Tibial nerve (tissue), 4 donors: ENCODE measurements around the gene TOM1L2. TPM values are rescaled to one million over a fixed set of nuclear protein-coding genes. Genes with fewer than 3 reads are reported as not detected.

Experiments
- DNase-seq, 2 donors: peaks; one replicate each; pipeline ENCODE4 v3.0.0-alpha.2; 2019; ENCODE audit warnings: low spot score in 2 of 2
- H3K27ac ChIP-seq, 4 donors: fragments of 200-600 bp; sonication (generic) in 3 of 4; one replicate each; pipeline ENCODE4 v1.5.1; 2017 to 2019; ENCODE audit warnings: mild to moderate bottlenecking in 1 of 4
- H3K27me3 ChIP-seq, 2 donors: fragments of 200-600 bp; sonication (generic) in 1 of 2; one replicate each; pipeline versions ENCODE4 v1.5.1 to v1.6.0; 2017 to 2019
- H3K36me3 ChIP-seq, 3 donors: fragments of 200-600 bp; sonication (generic); one replicate each; pipeline ENCODE4 v1.5.1; 2018 to 2019
- H3K4me1 ChIP-seq, 4 donors: fragments of 200-600 bp; sonication (generic) in 3 of 4; one replicate each; pipeline ENCODE4 v1.5.1; 2017 to 2019
- H3K4me3 ChIP-seq, 4 donors: fragments of 200-600 bp; sonication (generic) in 3 of 4; one replicate each; pipeline ENCODE4 v1.5.1; 2017 to 2019; ENCODE audit warnings: mild to moderate bottlenecking in 1 of 4, moderate library complexity in 1 of 4
- H3K9me3 ChIP-seq, 4 donors: fragments of 200-600 bp; sonication (generic) in 3 of 4; one replicate each; pipeline ENCODE4 v1.5.1; 2017 to 2019
- CTCF ChIP-seq, 5 experiments: fragments of 200-600 bp in 3 of 5; fragments of 450-650 bp in 2 of 5; sonication (generic) in 3 of 5; IDR thresholded peaks; one replicate each; pipeline ENCODE4 v1.5.1; 2016 to 2019; ENCODE audit warnings: antibody characterized with exemption in 5 of 5, mild to moderate bottlenecking in 3 of 5, moderate library complexity in 2 of 5
- EP300 ChIP-seq, 2 donors: sonication (generic); formaldehyde crosslinking; IDR thresholded peaks; one replicate each; pipeline ENCODE4 v1.6.1; 2017; ENCODE audit warnings: antibody characterized with exemption in 2 of 2, mild to moderate bottlenecking in 1 of 2
- POLR2A ChIP-seq, 2 donors: fragments of 450-650 bp; IDR thresholded peaks; one replicate each; pipeline ENCODE4 v1.6.1; 2017; ENCODE audit warnings: antibody characterized with exemption in 2 of 2, mild to moderate bottlenecking in 2 of 2, moderate library complexity in 2 of 2
- WGBS, 2 donors: methylation state at CpG; one replicate each; pipeline ENCODE4 v1.1.5; 2018; 5-methylcytosine and 5-hydroxymethylcytosine counted together
- total RNA-seq, 4 donors: library from RNA; depleted of rRNA; stranded (reverse); fragments of >200 nt; gene quantifications; one replicate each; pipeline ENCODE4 v1.1.0, GENCODE V29; 2016

TOM1L2 gene
- total RNA-seq, 4 donors from 2014 or later: 83.4 to 109 (median 96.8) TPM

- H3K4me1 ChIP-seq: peaks cover 0 to 4% (median 0%) of the 10 kb centered on the region in 4 donors
- no peaks in the 10 kb centered on the region for H3K9me3 ChIP-seq
- WGBS, 2 donors: 75% methylated on average over 6 of the region's 6 CpGs
- no peaks in the 10 kb centered on the region for H3K27me3 ChIP-seq
- peaks cover 0 to 10% (median 0%) of the 10 kb centered on the region in 3 donors for H3K36me3 ChIP-seq
- no peak for DNase-seq
- no peak for TF ChIP-seq POLR2A (IDR thresholded peaks at IDR 0.05)
- no peak for TF ChIP-seq CTCF (IDR thresholded peaks at IDR 0.05)
- no peak for TF ChIP-seq EP300 (IDR thresholded peaks at IDR 0.05)
- H3K4me3 ChIP-seq: no peak overlapping the region
- peak overlapping the region in 1 of 4 donors; percentile 36 for H3K27ac ChIP-seq
These were observed 11.2 kb upstream of the TOM1L2 start for GRCh38 chr17:17983376-17983775.

- TF ChIP-seq CTCF (IDR thresholded peaks at IDR 0.05): no peak
- TF ChIP-seq POLR2A (IDR thresholded peaks at IDR 0.05): no peak
- no peak for TF ChIP-seq EP300 (IDR thresholded peaks at IDR 0.05)
- Histone ChIP-seq H3K4me3 (no peak overlapping the region), H3K27me3 (no peaks in the 10 kb centered on the region), H3K27ac (peak overlapping the region in 1 of 4 donors; percentile 36), H3K4me1 (peaks cover 0 to 4% (median 0%) of the 10 kb centered on the region in 4 donors), H3K9me3 (no peaks in the 10 kb centered on the region), H3K36me3 (peaks cover 0 to 4% (median 0%) of the 10 kb centered on the region in 3 donors)
- 85 to 92% methylated on average over 9 of the region's 9 CpGs for WGBS, 2 donors
- DNase-seq: no peak
These were observed 10.6 kb upstream of the TOM1L2 start for GRCh38 chr17:17982801-17983200.

GRCh38 chr17:17981330-17981729 lies 9.1 kb upstream of the TOM1L2 start:
- no peak overlapping the region for H3K27ac ChIP-seq
- peaks cover 0 to 4% (median 0%) of the 10 kb centered on the region in 4 donors for H3K4me1 ChIP-seq
- 58 to 59% methylated on average over 9 of the region's 9 CpGs for WGBS, 2 donors
- TF ChIP-seq EP300 (IDR thresholded peaks at IDR 0.05): no peak
- no peak for TF ChIP-seq CTCF (IDR thresholded peaks at IDR 0.05)
- TF ChIP-seq POLR2A (IDR thresholded peaks at IDR 0.05): no peak
- no peaks in the 10 kb centered on the region for H3K27me3 ChIP-seq
- H3K36me3 ChIP-seq: peaks cover 0 to 7% (median 0%) of the 10 kb centered on the region in 3 donors
- no peak for DNase-seq
- H3K9me3 ChIP-seq: no peaks in the 10 kb centered on the region
- H3K4me3 ChIP-seq: no peak overlapping the region

- no peak for DNase-seq
- Histone ChIP-seq H3K27ac (peak overlapping the region in 1 of 4 donors; percentile 57), H3K36me3 (peaks cover 0 to 7% (median 0%) of the 10 kb centered on the region in 3 donors), H3K27me3 (no peaks in the 10 kb centered on the region), H3K9me3 (no peaks in the 10 kb centered on the region), H3K4me3 (no peak overlapping the region), H3K4me1 (peaks cover 0 to 4% (median 0%) of the 10 kb centered on the region in 4 donors)
- 82 to 91% methylated on average over 1 to 3 of the region's 3 CpGs for WGBS, 2 donors
- TF ChIP-seq CTCF (IDR thresholded peaks at IDR 0.05): no peak
- no peak for TF ChIP-seq POLR2A (IDR thresholded peaks at IDR 0.05)
- no peak for TF ChIP-seq EP300 (IDR thresholded peaks at IDR 0.05)
These were observed 7.6 kb upstream of the TOM1L2 start for GRCh38 chr17:17979778-17980177.

GRCh38 chr17:17978481-17979424 lies 6.6 kb upstream of the TOM1L2 start:
- WGBS, 2 donors: 78 to 85% methylated on average over 12 of the region's 14 CpGs
- H3K4me3 ChIP-seq: no peak overlapping the region
- H3K9me3 ChIP-seq: no peaks in the 10 kb centered on the region
- peaks cover 0 to 4% (median 0%) of the 10 kb centered on the region in 4 donors for H3K4me1 ChIP-seq
- DNase-seq: no peak
- TF ChIP-seq POLR2A (IDR thresholded peaks at IDR 0.05) (no peak), EP300 (IDR thresholded peaks at IDR 0.05) (no peak), CTCF (IDR thresholded peaks at IDR 0.05) (no peak)
- no peaks in the 10 kb centered on the region for H3K27me3 ChIP-seq
- peaks cover 0 to 7% (median 0%) of the 10 kb centered on the region in 3 donors for H3K36me3 ChIP-seq
- H3K27ac ChIP-seq: peak overlapping the region in 1 of 4 donors; percentile 57
